Measurements from ENCODE around the gene NAV2.

- TF ChIP-seq, protein P1, sequence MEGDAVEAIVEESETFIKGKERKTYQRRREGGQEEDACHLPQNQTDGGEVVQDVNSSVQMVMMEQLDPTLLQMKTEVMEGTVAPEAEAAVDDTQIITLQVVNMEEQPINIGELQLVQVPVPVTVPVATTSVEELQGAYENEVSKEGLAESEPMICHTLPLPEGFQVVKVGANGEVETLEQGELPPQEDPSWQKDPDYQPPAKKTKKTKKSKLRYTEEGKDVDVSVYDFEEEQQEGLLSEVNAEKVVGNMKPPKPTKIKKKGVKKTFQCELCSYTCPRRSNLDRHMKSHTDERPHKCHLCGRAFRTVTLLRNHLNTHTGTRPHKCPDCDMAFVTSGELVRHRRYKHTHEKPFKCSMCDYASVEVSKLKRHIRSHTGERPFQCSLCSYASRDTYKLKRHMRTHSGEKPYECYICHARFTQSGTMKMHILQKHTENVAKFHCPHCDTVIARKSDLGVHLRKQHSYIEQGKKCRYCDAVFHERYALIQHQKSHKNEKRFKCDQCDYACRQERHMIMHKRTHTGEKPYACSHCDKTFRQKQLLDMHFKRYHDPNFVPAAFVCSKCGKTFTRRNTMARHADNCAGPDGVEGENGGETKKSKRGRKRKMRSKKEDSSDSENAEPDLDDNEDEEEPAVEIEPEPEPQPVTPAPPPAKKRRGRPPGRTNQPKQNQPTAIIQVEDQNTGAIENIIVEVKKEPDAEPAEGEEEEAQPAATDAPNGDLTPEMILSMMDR (optimal IDR thresholded peaks at IDR 0.05 in 1 of 3, IDR thresholded peaks at IDR 0.05 in 1 of 3, conservative IDR thresholded peaks at IDR 0.05 in 1 of 3; ENCODE audit: extremely low read depth in 1 of 3, insufficient read depth in 2 of 3, low read length in 3 of 3): no peak
- no peak for TF ChIP-seq EZH2 (IDR thresholded peaks at IDR 0.05; ENCODE audit: low read length)
Measured at GRCh38 chr11:19949606-19950005, 237.0 kb downstream of the NAV2 start.
